GM19043 (cell line): ENCODE data around the gene ADI1.
"Not testable (repeated sequence)": the region's sequence is repeated elsewhere in the genome, so short reads cannot be mapped to it uniquely, and the experiment has no call there.

ENCODE experiments used
- ATAC-seq: cut with Tn5 transposase; IDR thresholded peaks from one replicate; pipeline ENCODE4 v1.9.1; 2021; ENCODE audit warnings: low read depth; ENCODE audit not compliant: unreplicated experiment

Gene ADI1

GRCh38 chr2:3532941-3533340 lies 13.6 kb upstream of the ADI1 start:
- ATAC-seq, result no peak

GRCh38 chr2:3529316-3530025 lies 10.1 kb upstream of the ADI1 start:
- ATAC-seq, result no peak

GRCh38 chr2:3527886-3528785 lies 8.8 kb upstream of the ADI1 start:
- no peak for ATAC-seq

GRCh38 chr2:3526871-3527270 lies 7.5 kb upstream of the ADI1 start:
- ATAC-seq, result no peak

- no peak for ATAC-seq
Observed at GRCh38 chr2:3523551-3524041, 4.3 kb upstream of the ADI1 start.

GRCh38 chr2:3522961-3523421 lies 3.7 kb upstream of the ADI1 start:
- no peak for ATAC-seq

GRCh38 chr2:3520591-3520990 lies 1.3 kb upstream of the ADI1 start:
- no peak for ATAC-seq

- peak; percentile 71 for ATAC-seq
Observed at GRCh38 chr2:3518496-3519254, 656 bp downstream of the ADI1 start.

GRCh38 chr2:3517948-3518495 lies 1.3 kb downstream of the ADI1 start:
- ATAC-seq, result peak; percentile 16

GRCh38 chr2:3516831-3517230 lies 2.5 kb downstream of the ADI1 start:
- ATAC-seq, result no peak

- ATAC-seq, result not testable (repeated sequence)
Observed at GRCh38 chr2:3515438-3515837, 3.9 kb downstream of the ADI1 start.

- ATAC-seq, result no peak
Observed at GRCh38 chr2:3513026-3513810, 6.1 kb downstream of the ADI1 start.

- ATAC-seq, result no peak
Observed at GRCh38 chr2:3512086-3512485, 7.2 kb downstream of the ADI1 start.

- no peak for ATAC-seq
Observed at GRCh38 chr2:3505771-3506170, 13.6 kb downstream of the ADI1 start.

GRCh38 chr2:3504741-3505140 lies 14.6 kb downstream of the ADI1 start:
- ATAC-seq, result no peak

GRCh38 chr2:3503483-3503882 lies 15.8 kb downstream of the ADI1 start:
- ATAC-seq, result no peak

GRCh38 chr2:3503046-3503445 lies 16.3 kb downstream of the ADI1 start:
- ATAC-seq, result no peak

GRCh38 chr2:3500326-3500899 lies 18.9 kb downstream of the ADI1 start:
- ATAC-seq, result no peak

GRCh38 chr2:3498783-3499394 lies 20.4 kb downstream of the ADI1 start:
- ATAC-seq, result no peak
